HG02938 (cell line): ENCODE results near the gene OR2H2.

Experiments
- ATAC-seq: cut with Tn5 transposase; IDR thresholded peaks from one replicate; pipeline ENCODE4 v1.9.1; 2021; ENCODE audit warnings: mild to moderate bottlenecking, moderate library complexity; ENCODE audit not compliant: unreplicated experiment

OR2H2 gene

DNA sequence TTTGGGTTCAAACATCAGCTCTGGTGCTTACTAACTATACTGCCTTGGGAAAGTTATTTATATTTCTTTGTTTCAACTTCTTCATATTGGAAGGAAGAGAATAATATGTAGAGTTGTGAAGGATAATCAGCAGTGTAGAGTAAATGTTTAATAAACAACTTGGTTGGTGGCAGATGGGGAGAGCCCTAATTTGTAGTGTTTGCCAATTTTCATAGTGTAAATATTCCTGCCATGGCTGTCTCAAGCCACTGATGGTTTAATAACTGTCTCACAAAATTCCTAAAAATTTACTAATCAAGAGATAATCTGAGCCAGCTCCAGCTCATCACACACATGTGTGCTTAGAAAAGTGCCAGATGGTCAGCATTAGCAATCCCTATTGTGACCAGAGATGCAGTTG, at the start of gene OR2H2:
Gene OR2H2 (plus strand): TSS at position 301 of the 400 bp plus-strand sequence. CDS start 2,824 bp downstream, outside the sequence.
- ATAC-seq = no peak

DNA sequence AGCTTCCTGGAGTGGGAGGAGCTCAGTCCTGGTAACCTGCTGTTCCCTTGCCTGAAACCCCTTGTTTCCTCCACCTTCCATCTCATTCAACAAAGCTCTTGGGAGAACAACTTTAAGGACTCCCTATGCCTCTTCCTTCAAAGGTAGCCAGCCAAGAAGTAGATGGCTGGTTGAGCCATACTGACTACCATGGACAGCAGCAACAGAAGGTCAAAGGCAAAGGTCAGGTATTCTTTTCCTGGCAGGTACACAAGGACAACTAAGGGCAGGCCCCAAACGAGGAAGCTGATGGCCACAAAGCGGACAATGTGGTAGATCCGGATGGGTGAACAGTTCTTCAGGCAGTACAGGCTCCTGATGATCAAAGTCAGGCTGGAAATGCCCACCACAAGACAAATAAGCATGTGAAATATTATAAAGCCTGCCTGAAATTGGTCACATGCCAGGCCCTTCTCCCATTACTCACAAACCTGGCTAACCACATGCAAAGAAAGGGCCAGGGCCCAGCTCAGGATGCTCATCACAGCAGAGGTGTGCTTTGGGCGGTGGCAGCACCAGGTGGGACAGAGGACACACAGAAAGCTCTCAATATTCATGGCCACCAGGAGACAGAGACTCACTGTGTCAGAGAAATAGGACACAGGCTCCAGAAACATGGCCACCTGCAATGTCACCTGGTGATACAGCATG, 47.1 kb upstream of the OR2H2 start:
- ATAC-seq = no peak

DNA sequence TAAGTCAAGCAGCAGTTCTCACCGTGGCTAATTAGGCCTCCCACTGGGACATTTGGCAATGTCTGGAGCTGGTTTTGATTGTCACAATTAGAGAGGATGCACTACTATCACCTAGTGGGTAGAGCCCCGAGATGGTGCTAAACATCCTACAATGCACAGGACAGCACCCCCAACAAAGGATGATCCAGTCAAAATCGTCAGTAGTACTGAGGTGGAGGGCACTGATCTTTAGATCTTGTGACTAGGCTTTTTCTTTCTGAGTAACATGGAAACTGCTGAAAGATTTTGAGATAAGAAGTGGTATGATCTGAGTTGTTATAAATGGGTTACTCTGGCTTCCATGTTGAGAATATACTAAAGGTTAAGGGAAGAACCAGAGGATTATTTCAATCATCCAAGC, 37.3 kb upstream of the OR2H2 start:
- ATAC-seq = no peak

DNA sequence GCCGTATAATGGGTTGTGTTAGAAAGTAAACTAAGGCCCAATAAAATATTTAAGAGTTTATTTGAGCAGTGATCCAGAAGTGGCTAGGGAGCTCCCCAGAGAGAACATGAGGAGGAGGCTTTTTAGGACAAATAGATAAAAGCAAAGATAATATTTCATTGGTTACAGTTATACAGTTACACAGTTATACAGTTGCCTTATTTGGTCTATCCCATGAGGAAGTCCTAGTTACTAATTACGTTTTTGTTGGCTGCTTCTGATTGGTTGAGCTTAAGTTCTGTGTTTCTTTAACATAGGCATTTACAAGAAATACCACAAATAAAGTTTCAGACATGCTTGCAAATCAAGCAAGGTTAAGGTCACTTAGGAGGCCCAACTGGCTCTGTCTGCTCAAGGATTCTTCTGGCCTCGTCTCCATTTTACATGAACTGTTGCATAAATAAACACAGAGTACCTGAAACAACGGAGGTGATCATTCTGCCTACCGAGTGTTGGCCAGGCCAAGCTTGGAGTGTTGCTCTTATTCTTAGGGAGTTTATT, 32.3 kb upstream of the OR2H2 start:
- peak; percentile 92 for ATAC-seq

DNA sequence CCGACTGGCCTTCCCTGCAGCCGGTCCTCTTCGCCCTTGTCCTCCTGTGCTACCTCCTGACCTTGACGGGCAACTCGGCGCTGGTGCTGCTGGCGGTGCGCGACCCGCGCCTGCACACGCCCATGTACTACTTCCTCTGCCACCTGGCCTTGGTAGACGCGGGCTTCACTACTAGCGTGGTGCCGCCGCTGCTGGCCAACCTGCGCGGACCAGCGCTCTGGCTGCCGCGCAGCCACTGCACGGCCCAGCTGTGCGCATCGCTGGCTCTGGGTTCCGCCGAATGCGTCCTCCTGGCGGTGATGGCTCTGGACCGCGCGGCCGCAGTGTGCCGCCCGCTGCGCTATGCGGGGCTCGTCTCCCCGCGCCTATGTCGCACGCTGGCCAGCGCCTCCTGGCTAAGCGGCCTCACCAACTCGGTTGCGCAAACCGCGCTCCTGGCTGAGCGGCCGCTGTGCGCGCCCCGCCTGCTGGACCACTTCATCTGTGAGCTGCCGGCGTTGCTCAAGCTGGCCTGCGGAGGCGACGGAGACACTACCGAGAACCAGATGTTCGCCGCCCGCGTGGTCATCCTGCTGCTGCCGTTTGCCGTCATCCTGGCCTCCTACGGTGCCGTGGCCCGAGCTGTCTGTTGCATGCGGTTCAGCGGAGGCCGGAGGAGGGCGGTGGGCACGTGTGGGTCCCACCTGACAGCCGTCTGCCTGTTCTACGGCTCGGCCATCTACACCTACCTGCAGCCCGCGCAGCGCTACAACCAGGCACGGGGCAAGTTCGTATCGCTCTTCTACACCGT, 31.5 kb upstream of the OR2H2 start:
- peak; percentile 46 for ATAC-seq

DNA sequence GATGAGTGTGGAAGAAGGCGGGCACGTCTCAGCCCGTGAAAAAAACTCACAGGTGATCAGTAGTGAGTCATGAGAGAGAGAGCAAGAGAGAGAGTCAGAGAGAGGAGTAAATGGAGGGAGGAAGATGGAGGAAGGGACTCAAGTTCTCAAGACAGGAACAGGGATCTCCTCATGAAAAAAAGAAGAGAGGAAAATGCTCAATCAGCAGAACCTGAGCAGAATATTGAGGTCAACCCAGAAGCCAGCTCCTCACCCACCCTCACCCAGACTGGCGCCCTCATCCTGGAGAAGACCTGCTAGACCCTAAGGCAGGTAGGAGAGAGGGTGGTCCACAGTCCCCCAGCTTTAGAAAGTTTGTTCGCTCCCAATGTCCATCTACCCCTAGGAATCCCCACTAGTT, 30.2 kb upstream of the OR2H2 start:
- no peak for ATAC-seq

DNA sequence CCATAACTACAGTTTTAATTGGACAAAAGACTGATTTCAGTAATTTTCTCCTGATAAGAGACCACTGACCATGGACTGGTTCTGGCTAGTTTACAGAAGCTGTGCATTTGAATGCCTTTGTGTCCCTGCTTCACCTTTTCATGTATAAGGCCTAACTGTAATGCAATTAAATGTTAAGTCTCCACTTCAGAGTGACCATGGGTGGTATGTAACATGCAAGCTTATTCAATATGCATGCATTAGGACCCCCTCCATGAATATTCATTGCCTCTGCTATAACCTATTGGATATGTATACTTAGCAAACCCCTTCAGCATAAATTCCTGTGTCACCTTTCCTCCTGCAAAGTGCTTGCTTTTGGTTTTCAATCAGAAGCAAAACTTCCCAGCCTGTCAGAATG, 27.6 kb upstream of the OR2H2 start:
- ATAC-seq = no peak

DNA sequence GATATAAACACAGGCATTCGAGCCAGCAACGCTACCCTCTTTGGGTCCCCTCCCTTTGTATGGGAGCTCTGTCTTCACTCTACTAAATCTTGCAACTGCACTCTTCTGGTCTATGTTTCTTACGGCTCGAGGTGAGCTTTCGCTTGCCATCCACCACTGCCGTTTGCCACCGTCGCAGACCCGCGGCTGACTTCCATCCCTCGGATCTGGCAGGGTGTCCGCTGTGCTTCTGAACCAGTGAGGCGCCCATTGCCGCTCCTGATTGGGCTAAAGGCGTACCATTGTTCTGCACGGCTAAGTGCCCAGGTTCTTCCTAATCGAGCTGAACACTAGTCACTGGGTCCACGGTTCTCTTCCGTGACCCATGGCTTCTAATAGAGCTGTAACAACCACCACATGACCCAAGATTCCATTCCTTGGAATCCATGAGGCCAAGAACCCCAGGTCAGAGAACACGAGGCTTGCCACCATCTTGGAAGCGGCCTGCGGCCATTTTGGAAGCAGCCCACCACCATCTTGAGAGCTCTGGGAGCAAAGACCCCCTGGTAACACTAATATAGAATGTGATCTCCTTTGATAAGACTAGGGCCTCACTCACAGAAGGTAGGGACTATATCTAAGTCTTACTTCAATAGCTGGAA, 26.4 kb upstream of the OR2H2 start:
- no peak for ATAC-seq

DNA sequence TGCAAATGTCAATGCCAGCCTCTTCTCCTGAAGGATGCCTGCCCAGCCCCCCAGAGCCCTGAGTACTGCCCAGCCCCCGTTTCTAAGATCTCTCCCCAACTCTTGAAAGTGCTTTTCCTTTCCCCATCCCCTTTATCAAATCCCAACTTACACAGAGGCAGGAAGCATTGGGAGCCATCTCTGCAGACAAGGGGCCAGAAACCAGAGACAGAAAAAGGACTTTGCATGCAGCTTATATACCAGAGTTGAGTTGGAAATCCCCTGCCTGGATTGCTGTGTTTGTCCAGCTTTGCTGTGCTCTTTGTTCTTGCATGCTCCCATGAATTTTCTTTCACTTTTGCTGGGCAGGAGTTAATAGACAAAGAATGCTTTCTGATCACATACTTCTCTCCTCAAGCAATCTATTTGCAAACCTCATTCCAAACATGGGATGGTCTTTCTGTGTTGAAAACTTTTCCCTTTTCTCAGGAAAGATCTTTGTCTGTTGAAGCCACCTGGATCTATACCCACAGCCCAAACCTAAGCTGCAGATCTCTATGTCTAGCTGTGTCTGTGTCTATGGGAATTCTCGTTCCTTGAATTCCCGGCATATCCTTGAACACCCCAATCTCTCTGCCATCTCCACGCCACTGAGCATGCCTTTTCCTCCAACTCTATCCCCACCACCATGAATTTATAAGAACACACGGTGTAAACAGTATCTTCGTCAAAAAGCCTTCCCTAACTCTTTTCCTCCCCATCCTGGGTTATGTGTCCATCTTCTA, 25.2 kb upstream of the OR2H2 start, which contains the start of gene UBD:
Gene UBD (minus strand): TSS at position 209 of the 764 bp plus-strand sequence. CDS start 31 bp downstream, at position 178.
- no peak for ATAC-seq

DNA sequence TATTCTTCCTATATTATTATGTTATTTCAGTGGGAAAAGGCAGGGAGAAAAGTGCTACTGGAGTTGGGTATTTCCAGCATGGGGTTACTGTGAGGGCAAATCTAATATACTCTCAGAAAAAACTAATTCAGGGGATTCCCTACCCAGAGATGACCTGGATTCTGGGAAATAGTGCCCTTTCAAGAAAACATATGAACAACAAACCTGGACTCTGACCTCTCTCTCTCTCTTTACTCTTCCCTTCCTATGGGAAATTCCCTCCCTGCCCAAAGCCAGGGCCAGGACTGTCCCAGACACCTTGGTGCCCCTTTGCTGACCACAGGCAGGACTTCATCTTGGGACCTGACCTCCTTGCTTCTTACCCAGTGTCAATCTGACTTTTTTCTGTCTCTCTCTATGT, 23.8 kb upstream of the OR2H2 start:
- ATAC-seq = no peak

DNA sequence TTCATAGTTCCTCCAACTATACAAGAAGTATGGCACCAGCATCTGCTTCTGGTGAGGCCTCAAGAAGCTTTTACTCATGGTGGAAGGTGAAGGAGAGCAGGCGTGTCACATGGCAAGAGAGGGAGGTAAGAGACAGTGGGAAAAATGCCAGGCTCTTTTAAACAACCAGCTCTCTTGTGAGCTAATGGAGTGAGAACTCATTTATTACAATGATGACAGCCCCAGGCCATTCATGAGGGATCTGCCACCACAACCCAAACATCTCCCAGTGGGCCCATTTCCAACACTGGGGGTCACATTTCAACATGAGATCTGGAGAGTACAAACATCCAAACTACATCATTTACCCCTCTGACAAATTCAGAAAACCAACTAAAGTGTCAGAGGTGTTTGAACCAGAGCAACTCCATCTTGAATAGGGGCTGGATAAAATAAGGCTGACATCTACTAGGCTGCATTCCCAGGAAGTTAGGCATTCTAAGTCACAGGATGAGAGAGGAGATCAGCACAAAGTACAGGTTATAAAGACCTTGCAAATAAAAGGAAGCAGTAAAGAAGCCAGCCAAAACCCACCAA, 23.2 kb upstream of the OR2H2 start:
- no peak for ATAC-seq

DNA sequence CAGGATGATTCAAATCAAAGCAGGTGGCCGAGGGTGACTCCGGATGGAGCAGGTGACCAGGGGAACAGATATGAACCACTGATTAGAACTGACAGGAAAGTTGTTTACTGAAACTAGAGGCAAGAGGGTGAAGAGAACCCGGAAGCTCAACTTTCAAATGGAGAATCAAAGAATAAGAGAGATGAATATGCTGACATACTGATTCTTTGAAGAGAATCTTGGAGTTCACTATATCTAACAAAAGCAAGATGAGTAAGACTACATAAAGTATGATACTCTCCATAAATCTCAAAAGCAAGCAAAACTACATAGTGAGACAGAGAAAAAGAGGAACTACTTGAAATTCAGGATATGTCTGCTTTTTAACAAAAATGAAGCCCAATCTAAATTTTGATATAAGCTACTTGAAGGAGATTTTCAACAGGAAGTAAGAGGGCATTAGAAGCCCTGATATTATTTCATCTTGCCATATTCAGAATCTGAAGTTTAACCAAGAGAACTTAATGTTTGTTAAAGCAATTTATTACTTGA, 21.4 kb upstream of the OR2H2 start:
- ATAC-seq = no peak

DNA sequence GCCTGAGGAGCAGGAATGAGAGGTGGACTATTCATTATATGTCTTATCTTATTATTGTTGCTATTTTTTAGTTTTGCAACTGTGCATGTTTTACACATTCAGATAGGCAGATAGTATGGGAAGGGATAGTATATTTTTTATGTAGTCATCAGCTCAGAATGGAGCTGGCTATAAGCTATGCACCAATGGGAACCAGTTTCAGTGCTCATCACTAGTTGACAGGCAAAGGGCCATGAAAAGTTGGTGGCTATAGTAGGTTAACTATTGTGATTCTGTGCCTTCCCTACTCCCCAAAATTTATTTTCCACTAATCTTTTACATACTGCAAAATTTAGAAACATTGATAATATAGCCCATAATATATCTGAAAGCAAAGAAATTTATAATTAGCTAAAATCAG, 20.0 kb upstream of the OR2H2 start:
- ATAC-seq = no peak

DNA sequence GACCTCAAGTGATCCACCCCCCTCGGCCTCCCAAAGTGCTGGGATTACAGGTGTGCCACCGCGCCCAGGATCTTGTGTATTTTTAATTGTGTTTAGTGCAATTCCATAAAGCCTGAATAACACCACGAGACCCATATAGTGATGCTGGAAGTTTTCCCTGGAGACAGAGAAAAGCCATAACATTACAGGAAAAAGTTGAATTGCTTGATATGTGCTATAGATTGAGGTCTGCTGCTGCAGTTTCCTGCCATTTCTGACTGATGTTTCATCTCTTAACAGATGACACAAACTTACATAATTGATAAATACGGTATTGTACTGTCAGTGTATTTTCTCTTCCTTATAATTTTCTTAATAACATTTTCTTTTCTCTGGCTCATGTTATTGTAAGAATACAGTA, 18.1 kb upstream of the OR2H2 start:
- ATAC-seq = no peak

DNA sequence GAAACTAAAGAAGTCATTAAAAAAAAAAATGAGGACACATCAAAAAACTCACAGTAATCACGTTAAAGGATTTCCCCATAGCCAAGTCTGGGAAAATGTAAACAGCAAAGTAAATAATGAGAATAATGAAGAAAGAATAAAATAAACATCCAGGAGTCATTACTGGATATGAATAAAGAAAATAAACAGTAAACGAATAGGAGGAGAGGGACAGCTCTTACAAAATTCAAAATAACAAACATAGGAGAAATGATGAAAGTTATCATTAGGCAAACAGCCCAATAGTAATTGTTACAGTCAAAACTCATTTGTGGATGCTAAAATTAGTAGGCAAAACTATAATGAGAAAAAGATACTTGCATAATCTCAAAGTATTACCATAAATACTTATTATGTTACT, 17.4 kb upstream of the OR2H2 start:
- no peak for ATAC-seq

DNA sequence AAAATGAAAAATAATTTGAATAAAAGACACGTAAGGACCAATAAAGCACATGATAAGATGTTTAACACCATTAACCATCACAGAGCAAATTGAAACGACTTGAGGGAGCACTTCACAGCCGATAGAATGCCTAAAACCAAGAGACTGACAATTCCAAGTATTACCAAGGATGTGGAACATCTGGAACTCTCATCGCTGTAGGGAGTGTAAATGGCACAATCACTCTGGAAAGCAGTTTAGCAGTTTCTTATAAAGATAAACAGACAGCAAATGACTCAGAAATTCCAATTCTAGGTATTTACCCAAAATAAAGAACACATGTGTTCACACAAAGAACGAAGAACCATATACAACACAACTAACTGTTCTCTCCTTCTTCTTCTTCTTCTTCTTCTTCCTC, 16.9 kb upstream of the OR2H2 start:
- no peak for ATAC-seq

DNA sequence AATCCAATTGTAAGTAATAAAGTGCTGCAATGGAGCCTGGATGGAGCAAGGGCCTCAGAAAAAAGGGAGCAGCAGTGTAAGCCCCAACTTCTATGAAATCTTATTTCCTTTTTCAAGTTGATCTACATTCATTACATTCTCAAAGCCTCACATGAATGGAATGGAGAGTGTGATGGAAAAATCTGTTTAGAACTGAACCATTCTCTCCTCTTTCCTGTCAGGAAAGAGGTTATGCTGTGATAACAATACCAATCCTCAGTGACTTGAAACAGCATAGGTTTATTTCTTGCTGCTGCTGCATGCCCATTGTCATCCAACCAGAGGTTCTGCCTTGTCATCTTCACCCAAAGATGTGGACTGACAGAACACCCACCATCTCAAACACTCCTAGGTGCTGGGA, 8.9 kb upstream of the OR2H2 start:
- no peak for ATAC-seq

DNA sequence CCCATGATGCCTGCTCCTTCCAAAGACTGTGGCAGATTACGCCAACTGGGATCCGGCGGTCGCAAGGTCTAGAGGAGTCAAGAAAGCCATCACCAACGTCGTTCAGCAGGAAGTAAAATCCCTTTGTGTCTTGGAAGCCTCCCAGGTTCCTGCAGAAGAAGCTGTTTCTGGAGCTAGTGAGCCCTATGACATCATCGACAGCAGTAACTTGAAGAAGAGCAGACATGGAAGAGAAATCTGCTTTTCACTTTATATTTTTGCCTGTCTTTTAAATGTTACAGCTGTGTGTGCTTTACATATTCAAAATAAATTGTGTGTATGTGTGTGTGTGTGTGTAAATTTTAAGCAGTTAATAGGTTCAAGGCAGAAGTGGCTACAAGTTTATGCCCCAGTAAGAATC, 7.4 kb upstream of the OR2H2 start:
- ATAC-seq = no peak

DNA sequence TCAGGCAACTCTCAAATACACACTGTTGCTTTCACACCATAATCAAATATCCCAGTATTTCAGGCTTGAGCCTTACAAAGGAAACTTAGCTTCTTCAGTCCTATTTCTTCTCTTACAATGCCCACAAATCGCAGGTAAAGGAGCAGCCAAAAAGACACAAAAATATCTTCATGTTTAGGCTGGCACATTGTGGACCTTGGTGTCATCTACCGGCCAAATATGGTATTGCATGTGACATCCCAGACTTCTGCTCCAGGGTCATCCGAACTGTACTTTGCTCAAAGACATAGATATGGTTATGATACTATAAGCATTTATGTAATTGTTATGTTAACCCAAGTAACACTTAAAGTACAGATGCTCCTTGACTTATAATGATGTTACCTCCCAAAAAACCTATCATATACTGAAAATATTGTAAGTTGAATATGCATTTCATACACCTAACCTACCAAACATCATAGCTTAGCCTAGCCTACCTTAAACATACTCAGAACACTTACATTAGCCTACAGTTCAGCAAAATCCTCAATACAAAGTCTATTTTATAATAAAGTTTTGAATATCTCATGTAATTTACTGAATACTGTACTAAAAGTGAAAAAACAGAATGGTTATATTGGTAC, 4.6 kb downstream of the OR2H2 start:
- ATAC-seq = no peak
